GM21515 (cell line): ENCODE measurements around the gene TWF2.
A peak's percentile ranks its signal among the peaks of the same experiment; 100 is the strongest.
"Not testable (repeated sequence)": the region's sequence is repeated elsewhere in the genome, so short reads cannot be mapped to it uniquely, and the experiment has no call there.

Source experiments
- ATAC-seq: cut with Tn5 transposase; IDR thresholded peaks from one replicate; pipeline ENCODE4 v1.9.1; 2021; ENCODE audit not compliant: unreplicated experiment

Gene TWF2

DNA sequence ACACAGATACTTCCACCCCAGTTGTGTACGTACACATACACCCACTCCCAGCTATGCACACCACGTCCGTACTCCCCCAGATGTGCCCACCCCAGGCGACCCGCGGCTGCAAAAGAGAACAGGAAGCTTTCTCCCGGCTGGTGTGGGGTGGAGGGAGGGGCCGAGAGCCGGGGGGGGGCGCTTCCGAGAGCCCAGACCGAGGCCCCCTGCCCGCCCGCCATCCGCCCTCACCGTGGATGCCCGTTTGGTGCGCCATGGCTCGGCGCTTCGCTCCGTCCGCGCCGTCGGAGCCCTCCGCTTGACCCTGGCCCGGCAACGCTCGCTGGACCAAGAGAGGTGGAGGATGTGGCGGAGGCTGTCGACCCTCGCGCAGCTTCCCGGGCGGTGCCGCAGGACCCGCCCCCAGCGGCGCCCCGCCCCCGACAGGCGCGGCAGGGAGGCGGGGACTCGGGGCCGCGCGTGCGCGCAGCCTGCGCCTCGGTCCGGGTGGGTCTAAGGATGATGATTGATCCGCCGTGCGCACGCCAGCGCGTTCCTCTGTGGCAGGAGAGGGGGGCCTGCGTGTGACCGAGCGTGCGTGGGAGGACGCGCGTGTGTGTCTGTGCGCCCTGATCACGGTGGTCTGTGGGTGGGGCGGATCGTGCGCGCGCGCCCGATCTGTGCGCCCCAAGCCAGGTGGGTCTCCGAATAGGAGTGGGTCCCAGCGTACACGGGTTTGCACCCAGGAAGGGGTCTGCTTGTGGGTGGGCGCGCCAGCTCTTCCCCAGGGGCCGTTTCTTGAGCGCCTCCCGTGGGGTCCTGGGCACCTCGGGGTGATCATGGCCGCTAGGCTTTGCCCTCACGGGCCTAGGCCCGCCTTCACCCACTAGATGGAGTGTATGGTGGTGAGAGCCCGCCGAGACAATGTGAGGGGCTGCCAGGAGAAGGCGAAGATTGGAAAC, at the start of gene TWF2:
TWF2 (minus strand) TSS at position 398 of the 941 bp plus-strand sequence; CDS start at position 256, 142 bp downstream.
- peak; percentile 71 for ATAC-seq

DNA sequence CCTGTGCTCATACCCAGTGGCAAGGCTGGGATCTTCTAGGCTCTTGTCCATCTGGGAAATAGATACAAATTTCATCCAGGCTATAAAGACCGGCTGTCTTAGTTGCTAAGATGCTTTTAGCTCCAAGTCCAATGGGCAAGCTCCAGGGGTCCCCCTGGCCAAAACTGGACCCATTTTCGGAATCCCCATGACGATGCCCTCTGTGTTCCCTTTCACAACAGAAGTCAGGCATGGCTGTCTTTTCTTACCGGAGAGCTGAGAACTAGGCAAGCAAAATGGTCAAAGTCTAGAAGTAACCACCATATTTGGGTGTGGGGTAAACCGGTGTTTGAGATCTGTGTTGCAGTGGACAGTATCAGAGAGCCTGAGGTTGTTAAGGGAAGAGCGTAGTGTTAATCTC, 49.7 kb upstream of the TWF2 start:
- no peak for ATAC-seq

DNA sequence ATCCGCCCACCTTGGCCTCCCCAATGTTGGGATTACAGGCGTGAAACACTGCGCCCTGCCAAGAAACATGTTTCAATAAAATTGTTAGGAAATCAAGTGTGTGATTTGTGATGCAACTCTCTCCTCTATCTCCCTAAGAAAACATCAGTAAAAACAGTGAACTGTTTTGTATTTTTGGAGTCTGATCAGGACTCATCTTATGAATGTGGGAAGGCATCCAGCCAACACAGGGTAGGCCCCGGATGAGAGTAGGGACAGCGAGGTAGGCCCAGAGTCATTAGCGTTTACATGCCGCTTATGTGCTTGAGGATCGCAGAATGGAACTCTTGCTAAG, 47.8 kb upstream of the TWF2 start:
- no peak for ATAC-seq

DNA sequence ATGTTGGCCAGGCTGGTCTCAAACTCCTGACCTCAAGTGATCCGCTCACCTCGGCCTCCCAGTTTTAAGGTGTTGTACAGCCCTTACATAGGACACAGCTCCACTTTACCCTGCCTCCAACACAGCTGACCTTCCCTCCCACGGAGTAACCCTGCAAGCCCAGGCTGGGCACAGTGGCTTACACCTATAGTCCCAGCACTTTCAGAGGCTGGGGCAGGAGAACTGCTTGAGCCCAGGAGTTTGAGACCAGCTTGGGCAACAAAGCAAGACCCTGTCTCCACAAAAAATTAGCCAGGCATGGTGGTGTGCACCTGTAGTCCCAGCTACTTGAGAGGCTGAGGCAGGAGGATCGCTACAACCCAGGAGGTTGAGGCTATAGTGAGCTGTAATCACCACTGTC, 45.1 kb upstream of the TWF2 start:
- not testable (repeated sequence) for ATAC-seq

DNA sequence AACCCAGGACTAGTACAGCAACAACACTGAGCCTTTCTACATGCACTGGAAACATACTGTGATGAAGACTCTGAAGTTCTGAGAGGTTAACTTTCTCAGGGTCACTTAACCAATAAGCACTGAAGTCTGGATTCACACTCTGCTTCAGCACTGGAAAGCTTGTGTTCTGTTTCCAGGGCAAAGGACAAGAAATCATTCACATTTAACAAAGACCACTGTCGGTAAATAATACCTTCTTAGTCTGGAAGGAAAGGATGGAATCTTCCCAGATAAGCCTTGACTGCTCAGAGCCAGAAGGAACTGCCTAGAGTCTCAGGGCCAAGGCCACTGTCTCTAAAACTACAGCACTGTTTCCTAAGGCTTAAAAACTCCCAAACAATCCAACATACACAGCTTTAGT, 44.3 kb upstream of the TWF2 start:
- no peak for ATAC-seq

DNA sequence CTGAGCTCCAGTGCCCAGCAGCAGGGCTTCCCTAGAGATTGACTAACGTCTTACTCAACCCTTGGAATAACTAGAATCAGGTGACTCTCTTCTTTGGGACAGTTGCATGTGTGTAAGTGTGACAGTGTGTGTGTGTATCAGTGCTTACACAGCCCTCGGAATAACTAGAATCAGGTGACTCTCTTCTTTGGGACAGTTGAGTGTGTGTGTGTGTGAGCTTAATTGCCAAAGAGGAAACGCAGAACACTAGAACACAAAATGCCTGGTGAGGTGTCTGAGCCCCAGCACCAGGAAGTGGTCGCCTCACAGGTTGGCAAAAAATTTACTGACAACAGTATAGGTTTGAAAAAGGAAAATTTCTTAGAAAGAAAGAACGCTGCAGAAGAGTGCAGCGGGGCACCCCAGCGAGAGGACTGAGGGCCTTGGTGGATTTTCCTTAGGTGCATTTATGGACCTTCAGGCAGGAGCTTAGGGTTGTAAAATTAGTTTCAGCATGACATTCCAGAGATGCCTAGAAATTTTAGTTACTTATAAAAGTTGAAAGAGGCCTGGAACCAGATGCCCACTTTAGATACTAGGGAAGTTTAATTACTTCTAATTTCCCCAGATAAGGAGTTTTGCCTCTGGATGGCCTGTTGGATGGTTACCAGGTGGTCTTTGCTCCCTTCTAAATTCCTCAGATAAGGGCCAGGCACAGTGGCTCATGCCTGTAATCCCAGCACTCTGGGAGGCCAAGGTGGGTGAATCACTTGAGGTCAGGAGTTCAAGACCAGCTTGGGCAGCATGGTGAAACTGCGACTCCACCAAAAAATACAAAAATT, 43.2 kb upstream of the TWF2 start:
- no peak for ATAC-seq

DNA sequence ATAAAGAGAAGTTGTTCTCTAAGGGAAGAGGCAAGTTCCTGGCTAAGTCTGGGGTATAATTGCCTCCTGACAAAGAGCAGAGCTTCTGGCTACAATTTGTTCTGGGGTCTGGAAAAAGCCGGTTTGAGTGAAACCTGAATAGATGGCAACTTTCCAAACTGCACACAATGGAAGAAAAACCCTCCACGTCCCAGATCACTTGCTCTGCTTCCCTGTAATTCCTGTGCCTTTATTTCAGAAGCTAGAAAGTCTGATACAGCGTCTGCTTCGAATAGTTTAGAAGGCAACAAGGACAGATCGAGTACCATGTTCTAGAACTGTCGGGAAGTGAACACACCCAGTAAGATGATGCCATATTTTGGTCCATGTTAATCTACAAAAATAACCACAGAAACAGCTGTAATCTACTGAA, 41.1 kb upstream of the TWF2 start:
- ATAC-seq, result no peak

DNA sequence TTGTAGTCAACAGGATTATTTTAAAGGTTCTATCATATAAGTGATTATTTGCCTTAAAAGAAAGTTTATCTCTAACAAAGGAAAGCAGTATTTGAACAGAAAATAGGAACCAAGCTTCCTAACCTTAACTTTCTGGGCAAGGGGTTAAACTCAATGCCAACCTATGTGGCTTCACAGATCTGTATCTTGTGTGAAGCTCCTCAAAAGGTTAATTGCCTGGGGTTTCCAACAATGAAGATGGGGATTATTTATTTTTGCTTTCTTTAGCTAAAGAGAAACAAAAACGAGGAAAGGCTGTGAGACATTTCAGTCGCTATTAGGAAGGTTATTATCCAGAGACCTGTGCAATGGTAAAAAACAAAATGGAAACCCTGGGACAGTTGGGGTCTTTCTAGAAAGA, 40.6 kb upstream of the TWF2 start:
- ATAC-seq, result no peak

DNA sequence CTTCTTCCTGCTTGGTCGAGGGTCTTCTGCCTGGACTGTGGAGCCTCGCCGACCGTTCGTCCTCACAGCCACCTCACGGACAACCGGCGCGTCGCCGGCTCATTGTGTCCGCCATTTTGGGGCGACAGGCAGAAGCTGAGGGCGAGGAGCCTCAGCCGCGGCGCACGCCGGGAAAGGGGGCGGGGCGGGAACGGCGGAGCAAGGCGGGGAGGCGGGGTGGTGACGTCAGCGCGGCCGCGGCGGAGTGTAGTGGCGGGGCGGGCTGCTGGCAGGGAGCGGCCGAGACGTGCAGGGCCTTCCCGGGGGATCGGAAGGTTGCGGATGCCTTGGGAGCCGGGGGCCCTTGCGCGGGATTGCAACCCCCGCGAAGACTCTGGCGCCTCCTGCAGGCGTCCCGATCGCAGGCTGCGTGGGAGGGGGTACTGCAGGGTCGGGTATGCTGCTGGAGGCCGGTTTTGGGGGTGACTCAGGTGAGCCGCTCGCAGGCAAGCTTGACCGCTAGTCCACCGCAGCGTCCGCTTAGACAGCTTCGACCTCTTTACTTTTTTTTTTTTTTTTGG, 39.6 kb upstream of the TWF2 start, which contains the start of gene WDR82:
WDR82 (minus strand) TSS at position 140 of the 560 bp plus-strand sequence. CDS start 288 bp downstream, outside the sequence.
- ATAC-seq, result peak; percentile 70

DNA sequence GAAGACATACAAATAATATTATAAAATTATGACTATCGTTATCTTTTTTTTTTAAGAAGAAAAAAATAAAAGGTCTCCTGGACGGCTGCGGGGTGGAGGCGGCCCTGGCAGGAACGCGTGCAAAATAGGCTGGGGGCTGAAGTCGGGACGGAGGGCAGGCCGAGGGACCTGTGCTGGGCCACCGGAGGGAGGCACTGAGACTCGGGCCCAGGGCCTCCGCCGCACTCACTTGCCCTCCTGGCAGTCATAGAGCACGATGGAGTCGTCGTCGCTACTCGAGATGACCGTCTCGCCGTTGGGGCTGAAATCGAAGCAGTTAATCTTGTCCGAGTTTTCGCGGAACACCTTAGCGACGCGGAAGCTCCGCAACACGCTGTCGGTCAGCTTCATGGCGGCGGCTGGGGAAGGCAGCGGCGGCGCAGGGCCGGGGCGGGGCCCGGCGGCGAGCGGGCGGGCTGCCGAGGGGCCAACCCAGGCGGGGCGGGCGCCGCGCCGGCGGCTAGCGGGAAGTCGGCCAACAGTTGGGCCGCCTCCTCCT, 39.1 kb upstream of the TWF2 start:
- peak; percentile 66 for ATAC-seq

DNA sequence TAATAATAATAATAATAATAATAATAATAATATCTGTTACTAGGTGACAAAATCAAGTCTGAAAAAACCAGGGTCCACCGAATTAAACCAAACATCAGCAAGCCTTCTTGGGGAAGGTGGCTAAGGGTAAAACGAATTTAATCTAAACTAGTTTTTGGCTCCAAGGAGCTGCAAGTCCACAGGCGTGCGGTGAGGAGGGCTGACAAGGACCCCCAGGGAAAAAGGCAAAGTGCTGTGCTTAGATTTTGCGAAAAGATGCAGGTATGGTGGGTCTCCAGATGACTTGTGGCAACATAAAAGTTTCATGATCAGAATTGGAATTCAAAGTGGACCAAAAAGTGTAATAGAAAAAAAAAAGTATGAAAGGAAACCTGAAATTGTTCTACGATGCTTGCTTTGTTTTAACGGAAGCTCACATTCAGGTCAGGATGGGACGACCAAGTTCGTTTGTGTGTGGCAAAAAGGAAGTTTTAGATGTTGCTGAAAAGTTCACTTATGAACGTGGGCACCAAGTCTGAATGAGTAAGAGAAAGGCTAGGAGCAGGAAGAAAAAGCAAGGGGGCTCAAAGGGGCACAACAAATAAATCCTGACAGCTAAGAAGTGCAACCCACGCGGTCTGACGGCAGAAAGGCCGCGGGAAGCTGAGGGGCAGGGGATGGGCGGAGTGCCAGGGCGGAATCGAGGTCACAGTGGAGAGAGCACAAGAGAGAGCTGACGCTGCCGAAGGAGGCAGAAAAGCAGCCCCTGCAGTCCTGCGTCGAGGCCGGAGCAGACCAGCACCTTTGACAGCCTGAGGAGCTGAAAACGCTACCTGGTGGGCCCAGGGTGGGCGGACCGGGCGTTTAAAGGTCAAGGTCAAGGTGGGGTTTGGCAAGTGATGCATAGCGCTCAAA, 38.4 kb upstream of the TWF2 start:
- no peak for ATAC-seq

DNA sequence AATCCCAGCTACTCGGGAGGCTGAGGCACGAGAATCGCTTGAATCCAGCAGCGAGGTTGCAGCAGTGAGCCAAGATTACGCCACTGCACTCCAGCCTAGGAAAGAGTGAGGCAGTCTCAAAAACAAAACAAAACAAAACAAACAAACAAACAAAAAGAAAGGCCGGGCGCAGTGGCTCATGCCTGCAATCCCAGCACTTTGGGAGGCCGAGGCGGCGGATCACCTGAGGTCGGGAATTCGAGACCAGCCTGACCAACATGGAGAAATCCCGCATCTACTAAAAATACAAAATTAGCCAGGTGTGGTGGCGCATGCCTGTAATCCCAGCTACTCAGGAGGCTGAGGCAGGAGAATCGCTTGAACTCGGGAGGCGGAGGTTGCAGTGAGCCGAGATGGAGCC, 35.8 kb upstream of the TWF2 start:
- ATAC-seq, result not testable (repeated sequence)

DNA sequence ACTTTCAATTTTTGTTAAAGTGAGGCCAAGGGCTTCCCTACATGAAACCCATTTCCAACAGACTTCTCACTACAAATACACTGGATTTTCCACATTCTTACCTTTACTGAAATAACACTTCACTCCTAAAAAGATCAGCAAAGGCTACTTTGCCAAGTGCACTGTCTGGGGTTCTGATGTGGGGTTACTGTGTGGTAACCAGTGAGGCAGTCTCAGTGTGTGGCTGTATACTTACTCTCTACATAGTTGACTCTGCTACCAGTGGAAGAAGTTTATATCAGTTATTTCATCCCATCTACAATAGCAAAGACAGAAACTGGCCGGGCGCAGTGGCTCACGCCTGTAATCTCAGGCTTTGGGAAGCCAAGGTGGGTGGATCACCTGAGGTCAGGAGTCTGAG, 33.9 kb upstream of the TWF2 start:
- ATAC-seq, result no peak

DNA sequence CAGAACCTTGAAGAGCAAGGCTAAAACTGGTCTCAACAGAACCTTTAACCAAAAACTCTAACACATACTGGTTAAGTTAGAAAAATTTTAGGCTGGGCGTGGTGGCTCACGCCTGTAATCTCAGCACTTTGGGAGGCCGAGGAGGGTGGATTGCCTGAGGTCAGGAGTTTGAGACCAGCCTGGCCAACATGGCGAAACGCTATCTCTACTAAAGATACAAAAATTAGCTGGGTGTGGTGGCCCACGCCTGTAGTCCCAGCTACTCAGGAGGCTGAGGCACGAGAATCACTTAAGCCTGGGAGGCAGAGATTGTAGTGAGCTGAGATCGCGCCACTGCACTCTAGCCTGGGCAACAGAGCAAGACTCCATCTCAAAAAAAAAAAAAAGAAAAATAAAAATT, 33.2 kb upstream of the TWF2 start:
- not testable (repeated sequence) for ATAC-seq

DNA sequence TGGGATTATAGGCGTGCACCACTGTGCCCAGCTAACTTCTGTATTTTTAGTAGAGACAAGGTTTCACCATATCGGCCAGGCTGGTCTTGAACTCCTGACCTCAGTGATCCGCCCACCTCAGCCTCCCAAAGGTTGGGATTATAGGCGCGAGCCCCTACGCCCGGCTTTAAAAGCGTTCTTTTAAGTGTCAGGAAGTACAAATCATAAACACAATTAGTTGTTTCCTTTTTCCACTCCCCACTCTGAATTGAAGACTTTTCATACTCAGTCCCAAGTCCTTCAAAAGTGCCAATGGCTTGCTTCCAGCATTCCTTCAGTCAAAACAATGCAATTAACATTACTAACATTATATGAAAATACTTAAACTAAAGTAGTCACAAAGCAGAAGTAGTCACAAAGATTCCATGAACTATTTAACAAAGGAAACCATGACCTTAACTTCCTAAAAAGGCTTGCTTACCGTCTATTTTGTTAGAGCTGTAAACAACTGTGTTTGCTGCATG, 31.3 kb upstream of the TWF2 start:
- ATAC-seq, result no peak

DNA sequence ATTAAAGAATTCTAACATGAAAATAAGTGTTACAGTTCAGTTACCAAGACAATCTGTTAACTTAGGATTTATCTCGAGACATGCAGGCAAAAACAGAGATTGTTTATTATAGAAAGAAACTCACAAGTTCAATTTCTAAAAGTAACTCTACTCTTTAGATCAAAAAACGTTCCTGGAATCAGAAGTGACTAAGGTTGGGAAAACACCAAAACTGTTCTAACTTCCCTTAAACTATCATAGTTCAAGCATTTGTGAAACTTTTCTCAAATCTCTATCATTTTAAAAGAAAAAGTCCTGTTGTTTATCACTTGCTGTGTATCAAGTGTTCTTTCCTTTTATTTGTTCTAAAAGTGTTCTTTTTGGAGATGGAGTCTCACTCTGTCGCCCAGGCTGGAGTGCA, 30.8 kb upstream of the TWF2 start:
- no peak for ATAC-seq

DNA sequence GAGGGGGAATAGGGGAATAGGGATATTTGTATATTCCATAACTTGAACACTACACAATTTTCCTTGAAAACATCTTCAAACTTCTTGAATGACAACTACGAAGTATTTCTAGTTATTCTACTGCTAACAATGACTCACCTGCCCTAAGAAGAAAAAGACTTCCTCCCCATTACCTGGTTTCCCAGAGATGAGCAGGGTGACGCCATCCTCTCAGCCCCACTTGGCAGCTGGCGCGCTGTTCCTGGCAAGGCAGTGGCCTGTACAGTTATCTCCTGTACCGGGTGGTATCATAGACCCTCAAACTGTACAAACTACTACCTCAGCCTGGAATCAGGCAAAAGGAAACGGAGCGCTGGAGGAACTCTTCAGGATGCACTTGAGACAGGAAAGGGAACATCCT, 29.1 kb upstream of the TWF2 start:
- ATAC-seq, result no peak

DNA sequence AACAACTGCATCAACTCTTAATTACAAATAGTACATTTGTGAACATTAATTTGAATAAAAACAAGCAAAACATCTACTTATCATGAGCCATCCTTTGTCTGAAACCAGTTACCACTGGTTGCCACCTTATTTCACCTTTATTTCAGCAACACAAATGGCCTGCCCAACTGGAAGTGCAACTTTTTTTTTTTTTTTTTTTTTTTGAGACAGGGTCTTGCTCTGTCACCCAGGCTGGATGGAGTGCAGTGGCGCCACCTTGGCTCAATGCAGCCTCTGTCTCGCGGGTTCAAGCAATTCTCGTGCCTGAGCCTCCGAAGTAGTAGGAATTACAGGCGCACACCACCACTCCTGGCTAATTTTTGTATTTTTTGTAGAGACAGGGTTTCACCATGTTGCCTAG, 26.4 kb upstream of the TWF2 start:
- ATAC-seq, result no peak

DNA sequence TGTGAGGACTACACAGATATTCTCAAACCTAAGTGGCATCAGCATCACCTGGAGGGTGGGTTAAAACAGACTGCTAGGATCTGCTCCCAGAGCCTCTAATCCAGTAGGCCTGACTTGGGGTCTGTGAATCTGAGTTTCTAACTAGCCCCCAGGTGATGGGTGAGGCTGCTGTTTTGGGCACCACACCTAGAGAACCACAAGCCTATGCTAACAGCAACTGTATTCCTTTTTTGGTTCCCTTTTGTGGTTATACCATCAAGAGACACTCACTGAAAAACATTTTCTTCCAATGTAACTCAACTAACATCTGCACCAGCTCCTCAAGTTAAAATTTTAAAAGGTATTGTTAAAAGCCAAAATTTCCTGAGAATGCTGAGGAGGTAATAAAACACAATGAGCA, 23.5 kb upstream of the TWF2 start:
- no peak for ATAC-seq

DNA sequence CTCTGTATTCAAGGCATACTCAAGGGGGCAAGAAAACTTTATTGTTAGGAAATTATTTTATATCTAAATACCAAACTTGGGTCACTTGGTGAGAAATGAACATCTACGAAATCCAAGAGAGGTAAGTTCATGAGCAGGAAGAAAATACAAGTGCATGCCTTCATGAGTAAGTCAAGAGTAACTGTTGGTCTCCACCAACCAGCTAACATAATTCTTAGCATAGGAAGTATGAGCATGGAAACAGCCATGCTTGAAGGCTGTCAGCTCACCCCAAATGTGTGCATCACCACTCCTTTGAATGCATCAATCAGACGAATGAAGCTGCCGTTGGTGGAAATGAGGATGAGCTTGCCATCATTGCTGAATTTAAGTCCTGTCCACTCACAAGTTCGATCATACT, 20.5 kb upstream of the TWF2 start:
- ATAC-seq, result no peak
